Measurements from ENCODE around the gene TRIM73. TPM values are rescaled to one million over a fixed set of nuclear protein-coding genes. Genes with fewer than 3 reads are reported as not detected.
"Not testable (repeated sequence)": the region's sequence is repeated elsewhere in the genome, so short reads cannot be mapped to it uniquely, and the experiment has no call there.

The TRIM73 gene
- total and polyA plus RNA-seq, 2 donors from 2014 or later: 3.8 to 4.3 TPM

DNA sequence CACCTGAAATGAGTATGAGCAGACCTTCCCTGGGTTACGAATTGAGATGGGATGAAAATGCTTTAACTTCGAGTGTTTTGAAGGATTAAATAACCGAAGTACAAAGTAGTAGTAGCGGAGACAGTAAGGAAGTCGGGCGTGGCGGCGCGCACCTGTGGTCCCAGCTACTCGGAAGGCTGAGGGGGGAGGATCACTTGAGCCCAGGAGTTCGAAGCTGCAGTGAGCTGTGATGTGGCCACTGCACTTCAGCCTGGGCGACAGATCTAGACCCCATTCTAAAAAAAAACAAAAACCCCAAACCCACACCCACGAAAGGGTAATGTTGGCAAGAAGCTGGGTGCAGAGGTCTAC lies 15.4 kb downstream of the TRIM73 start:
- H3K9me3 ChIP-seq (ENCODE audit: control insufficient read depth in 2 of 3, insufficient read depth in 1 of 3, low read length in 3 of 3); H3K27ac ChIP-seq (ENCODE audit: low read depth in 2 of 2, low read length in 2 of 2); intact Hi-C loops (cut with DNase I); H3K4me3 ChIP-seq (ENCODE audit: low read length in 3 of 3); H3K9ac ChIP-seq (ENCODE audit: low read length in 3 of 3); H3K4me1 ChIP-seq (ENCODE audit: control insufficient read depth in 2 of 3, insufficient read depth in 2 of 3, low read depth in 1 of 3, low read length in 3 of 3); DNase-seq; FAIRE-seq; H3K27me3 ChIP-seq (ENCODE audit: control insufficient read depth, insufficient read depth, low read length); H3K36me3 ChIP-seq (ENCODE audit: control insufficient read depth in 2 of 3, insufficient read depth in 3 of 3, low read length in 3 of 3): not testable (repeated sequence)

DNA sequence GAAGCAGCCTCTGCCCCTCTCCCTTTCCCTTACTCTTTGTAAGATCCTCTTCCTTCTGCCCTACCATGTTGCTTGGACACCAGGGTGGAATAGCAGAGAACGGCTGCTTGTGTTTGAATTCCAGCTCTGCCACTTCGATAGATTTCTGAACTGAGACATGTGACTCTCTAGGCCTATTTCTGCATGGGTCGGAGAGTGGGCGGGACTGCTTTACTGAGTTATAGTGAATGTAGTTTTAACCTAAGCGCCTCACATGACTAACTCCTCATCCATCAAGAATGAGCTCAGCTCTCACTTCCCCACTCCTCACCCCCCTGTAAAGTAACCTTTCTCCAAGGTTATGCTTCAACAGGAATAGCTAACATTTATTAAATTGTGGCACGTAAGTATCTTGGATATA lies 18.8 kb downstream of the TRIM73 start:
- H3K36me3 ChIP-seq (ENCODE audit: control insufficient read depth in 2 of 3, insufficient read depth in 3 of 3, low read length in 3 of 3); H3K27me3 ChIP-seq (ENCODE audit: control insufficient read depth, insufficient read depth, low read length); H3K27ac ChIP-seq (ENCODE audit: low read depth in 2 of 2, low read length in 2 of 2); H3K9me3 ChIP-seq (ENCODE audit: control insufficient read depth in 2 of 3, insufficient read depth in 1 of 3, low read length in 3 of 3); intact Hi-C loops (cut with DNase I); DNase-seq; H3K9ac ChIP-seq (ENCODE audit: low read length in 3 of 3); FAIRE-seq; H3K4me1 ChIP-seq (ENCODE audit: control insufficient read depth in 2 of 3, insufficient read depth in 2 of 3, low read depth in 1 of 3, low read length in 3 of 3); H3K4me3 ChIP-seq (ENCODE audit: low read length in 3 of 3): not testable (repeated sequence)

DNA sequence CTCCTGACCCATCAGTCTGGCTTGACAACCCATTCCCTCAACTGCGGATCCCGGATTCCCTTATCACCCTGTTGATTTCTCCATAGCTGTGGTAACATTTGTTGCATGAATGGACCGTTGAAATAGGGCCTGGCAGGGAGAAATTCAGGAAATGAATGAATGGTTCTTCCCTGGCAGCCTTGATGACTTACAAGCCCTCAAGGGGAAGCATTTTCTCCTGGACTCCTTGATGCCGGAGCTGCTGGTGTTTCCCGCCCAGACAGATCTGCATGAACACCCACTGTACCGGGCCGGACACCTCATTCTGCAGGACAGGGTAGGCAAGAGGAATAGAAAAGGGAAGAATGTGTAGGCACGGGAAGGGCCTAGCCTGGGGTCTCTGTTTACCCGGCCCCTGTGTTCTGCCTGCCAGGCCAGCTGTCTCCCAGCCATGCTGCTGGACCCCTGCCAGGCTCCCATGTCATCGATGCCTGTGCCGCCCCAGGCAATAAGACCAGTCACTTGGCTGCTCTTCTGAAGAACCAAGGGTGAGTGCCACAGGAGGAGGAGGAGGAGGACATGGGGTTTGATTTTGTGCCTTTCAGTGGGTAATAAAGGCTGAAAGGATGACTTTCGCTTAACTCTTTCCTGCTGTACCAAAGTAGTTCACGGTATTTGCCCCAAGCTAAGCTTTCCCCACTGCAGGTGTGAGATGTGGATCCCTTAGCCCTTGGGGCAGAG lies 19.4 kb downstream of the TRIM73 start:
- DNase-seq; H3K4me3 ChIP-seq (ENCODE audit: low read length in 3 of 3); FAIRE-seq; H3K4me1 ChIP-seq (ENCODE audit: control insufficient read depth in 2 of 3, insufficient read depth in 2 of 3, low read depth in 1 of 3, low read length in 3 of 3); H3K36me3 ChIP-seq (ENCODE audit: control insufficient read depth in 2 of 3, insufficient read depth in 3 of 3, low read length in 3 of 3); H3K27me3 ChIP-seq (ENCODE audit: control insufficient read depth, insufficient read depth, low read length); intact Hi-C loops (cut with DNase I); H3K9me3 ChIP-seq (ENCODE audit: control insufficient read depth in 2 of 3, insufficient read depth in 1 of 3, low read length in 3 of 3); H3K9ac ChIP-seq (ENCODE audit: low read length in 3 of 3); H3K27ac ChIP-seq (ENCODE audit: low read depth in 2 of 2, low read length in 2 of 2): not testable (repeated sequence)

DNA sequence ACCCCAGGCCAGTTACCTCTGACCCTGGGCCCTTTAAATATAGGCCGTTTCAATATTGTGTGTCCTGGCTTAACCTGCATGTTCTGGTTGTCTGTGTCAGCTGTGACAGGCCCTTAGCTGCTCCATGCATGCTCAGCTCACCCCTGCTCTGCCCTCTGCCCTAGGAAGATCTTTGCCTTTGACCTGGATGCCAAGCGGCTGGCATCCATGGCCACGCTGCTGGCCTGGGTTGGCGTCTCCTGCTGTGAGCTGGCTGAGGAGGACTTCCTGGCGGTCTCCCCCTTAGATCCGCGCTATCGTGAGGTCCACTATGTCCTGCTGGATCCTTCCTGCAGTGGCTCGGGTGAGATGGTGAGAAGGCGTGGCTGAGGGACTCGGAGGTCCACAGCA lies 20.0 kb downstream of the TRIM73 start:
- H3K9me3 ChIP-seq (ENCODE audit: control insufficient read depth in 2 of 3, insufficient read depth in 1 of 3, low read length in 3 of 3); H3K36me3 ChIP-seq (ENCODE audit: control insufficient read depth in 2 of 3, insufficient read depth in 3 of 3, low read length in 3 of 3); H3K4me3 ChIP-seq (ENCODE audit: low read length in 3 of 3); intact Hi-C loops (cut with DNase I); FAIRE-seq; H3K27me3 ChIP-seq (ENCODE audit: control insufficient read depth, insufficient read depth, low read length); DNase-seq; H3K9ac ChIP-seq (ENCODE audit: low read length in 3 of 3); H3K27ac ChIP-seq (ENCODE audit: low read depth in 2 of 2, low read length in 2 of 2); H3K4me1 ChIP-seq (ENCODE audit: control insufficient read depth in 2 of 3, insufficient read depth in 2 of 3, low read depth in 1 of 3, low read length in 3 of 3): not testable (repeated sequence)

DNA sequence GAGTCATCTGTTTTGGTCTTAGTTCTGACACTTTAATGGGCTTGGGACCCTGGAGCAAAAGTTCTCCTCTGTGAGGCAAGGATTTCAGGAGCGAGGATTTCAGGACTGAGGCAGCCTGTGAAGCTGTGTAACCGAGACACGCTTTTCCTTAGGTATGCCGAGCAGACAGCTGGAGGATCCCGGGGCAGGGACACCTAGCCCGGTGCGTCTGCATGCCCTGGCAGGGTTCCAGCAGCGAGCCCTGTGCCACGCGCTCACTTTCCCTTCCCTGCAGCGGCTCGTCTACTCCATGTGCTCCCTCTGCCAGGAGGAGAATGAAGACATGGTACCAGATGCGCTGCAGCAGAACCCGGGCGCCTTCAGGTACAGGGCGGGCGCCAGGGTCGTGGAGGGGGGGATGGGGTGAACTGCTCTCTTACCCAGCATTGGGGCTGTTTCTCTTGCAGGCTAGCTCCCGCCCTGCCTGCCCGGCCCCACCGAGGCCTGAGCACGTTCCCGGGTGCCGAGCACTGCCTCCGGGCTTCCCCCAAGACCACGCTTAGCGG lies 20.5 kb downstream of the TRIM73 start:
- FAIRE-seq; H3K4me3 ChIP-seq (ENCODE audit: low read length in 3 of 3); H3K27me3 ChIP-seq (ENCODE audit: control insufficient read depth, insufficient read depth, low read length); H3K9me3 ChIP-seq (ENCODE audit: control insufficient read depth in 2 of 3, insufficient read depth in 1 of 3, low read length in 3 of 3); DNase-seq; H3K27ac ChIP-seq (ENCODE audit: low read depth in 2 of 2, low read length in 2 of 2); H3K36me3 ChIP-seq (ENCODE audit: control insufficient read depth in 2 of 3, insufficient read depth in 3 of 3, low read length in 3 of 3); H3K4me1 ChIP-seq (ENCODE audit: control insufficient read depth in 2 of 3, insufficient read depth in 2 of 3, low read depth in 1 of 3, low read length in 3 of 3); intact Hi-C loops (cut with DNase I); H3K9ac ChIP-seq (ENCODE audit: low read length in 3 of 3): not testable (repeated sequence)

DNA sequence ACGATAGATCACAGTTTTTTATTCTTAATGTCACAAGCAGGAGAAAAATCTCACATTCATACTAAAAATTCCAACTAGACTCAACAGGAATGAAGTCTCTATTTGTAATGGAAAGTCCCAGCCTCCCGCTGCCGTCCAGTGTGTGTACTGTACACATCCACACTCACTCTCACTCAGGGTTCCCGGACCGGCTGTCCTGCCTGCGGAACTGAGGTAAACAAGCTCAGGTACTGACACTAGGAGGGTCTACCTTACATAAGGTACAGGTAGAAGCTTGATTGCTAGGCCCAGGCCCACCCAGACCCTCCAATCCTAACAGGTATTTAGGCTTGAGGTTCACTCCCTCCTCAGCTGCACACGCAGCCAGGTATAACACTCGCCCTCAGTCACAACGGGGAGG lies 21.4 kb downstream of the TRIM73 start:
- H3K4me1 ChIP-seq (ENCODE audit: control insufficient read depth in 2 of 3, insufficient read depth in 2 of 3, low read depth in 1 of 3, low read length in 3 of 3); H3K9me3 ChIP-seq (ENCODE audit: control insufficient read depth in 2 of 3, insufficient read depth in 1 of 3, low read length in 3 of 3); intact Hi-C loops (cut with DNase I); H3K36me3 ChIP-seq (ENCODE audit: control insufficient read depth in 2 of 3, insufficient read depth in 3 of 3, low read length in 3 of 3); DNase-seq; H3K4me3 ChIP-seq (ENCODE audit: low read length in 3 of 3); FAIRE-seq; H3K9ac ChIP-seq (ENCODE audit: low read length in 3 of 3); H3K27ac ChIP-seq (ENCODE audit: low read depth in 2 of 2, low read length in 2 of 2); H3K27me3 ChIP-seq (ENCODE audit: control insufficient read depth, insufficient read depth, low read length): not testable (repeated sequence)

DNA sequence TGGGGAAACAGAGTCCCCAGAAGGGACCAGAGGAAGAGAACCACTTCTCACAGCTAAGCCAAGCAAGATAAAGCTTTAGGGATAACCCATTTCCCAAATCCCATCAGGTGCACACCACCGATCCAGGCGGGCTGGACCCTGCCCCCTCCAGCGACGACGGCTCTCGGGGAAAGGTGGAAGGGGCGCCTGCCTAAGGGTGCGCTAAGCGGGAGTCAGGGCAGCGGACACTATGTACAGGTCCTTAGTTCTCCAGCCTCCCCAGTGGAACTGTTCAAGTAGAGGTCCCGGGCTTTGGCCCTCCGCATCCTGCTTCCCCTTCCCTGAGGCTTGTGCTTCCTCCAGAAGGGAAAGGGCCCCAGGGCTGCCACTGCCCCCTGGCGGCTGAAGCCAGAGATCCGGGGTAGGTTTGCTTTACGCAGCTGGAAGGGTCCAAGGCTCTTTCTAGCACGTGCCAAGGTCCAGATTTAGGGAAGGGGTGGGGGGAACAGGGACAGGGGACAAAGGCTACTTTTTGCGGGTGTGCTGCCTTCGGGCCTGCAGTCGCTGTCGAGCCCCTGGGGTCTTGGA lies 22.9 kb downstream of the TRIM73 start:
- H3K9me3 ChIP-seq (ENCODE audit: control insufficient read depth in 2 of 3, insufficient read depth in 1 of 3, low read length in 3 of 3); H3K27me3 ChIP-seq (ENCODE audit: control insufficient read depth, insufficient read depth, low read length); H3K36me3 ChIP-seq (ENCODE audit: control insufficient read depth in 2 of 3, insufficient read depth in 3 of 3, low read length in 3 of 3); DNase-seq; H3K4me3 ChIP-seq (ENCODE audit: low read length in 3 of 3); H3K4me1 ChIP-seq (ENCODE audit: control insufficient read depth in 2 of 3, insufficient read depth in 2 of 3, low read depth in 1 of 3, low read length in 3 of 3); FAIRE-seq; intact Hi-C loops (cut with DNase I); H3K27ac ChIP-seq (ENCODE audit: low read depth in 2 of 2, low read length in 2 of 2); H3K9ac ChIP-seq (ENCODE audit: low read length in 3 of 3): not testable (repeated sequence)

DNA sequence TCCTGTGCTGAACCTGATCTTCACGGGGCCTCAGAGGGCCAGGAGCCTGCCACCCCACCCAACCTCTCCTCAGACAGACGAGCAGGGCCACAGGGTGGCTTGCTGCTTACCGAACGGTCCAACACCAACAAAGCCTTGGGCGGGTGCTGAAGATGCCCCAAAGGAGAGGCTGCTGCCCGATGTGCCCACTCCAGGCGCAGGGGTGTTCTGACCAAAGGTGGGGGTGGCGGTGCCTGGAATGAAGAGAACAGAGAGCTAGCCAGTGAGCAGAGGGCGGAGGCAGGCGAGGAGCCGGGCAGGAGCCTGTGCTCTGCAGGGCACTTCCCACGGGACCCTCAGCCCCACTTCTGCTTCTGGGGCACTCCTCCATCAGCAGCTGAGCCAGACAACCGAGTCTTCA lies 23.8 kb downstream of the TRIM73 start:
- H3K27ac ChIP-seq (ENCODE audit: low read depth in 2 of 2, low read length in 2 of 2); H3K36me3 ChIP-seq (ENCODE audit: control insufficient read depth in 2 of 3, insufficient read depth in 3 of 3, low read length in 3 of 3); FAIRE-seq: not testable (repeated sequence)

More for the DNA sequence above, 23.8 kb downstream of the TRIM73 start:
- H3K9me3 ChIP-seq (ENCODE audit: control insufficient read depth in 2 of 3, insufficient read depth in 1 of 3, low read length in 3 of 3); intact Hi-C loops (cut with DNase I); H3K27me3 ChIP-seq (ENCODE audit: control insufficient read depth, insufficient read depth, low read length); H3K9ac ChIP-seq (ENCODE audit: low read length in 3 of 3); H3K4me3 ChIP-seq (ENCODE audit: low read length in 3 of 3); H3K4me1 ChIP-seq (ENCODE audit: control insufficient read depth in 2 of 3, insufficient read depth in 2 of 3, low read depth in 1 of 3, low read length in 3 of 3): not testable (repeated sequence)
- peak in 1 of 5 donors; percentile 66 for DNase-seq
